Measurements from ENCODE around the gene COA1. TPM values are rescaled to one million over a fixed set of nuclear protein-coding genes. Genes with fewer than 3 reads are reported as not detected.
A peak's percentile ranks its signal among the peaks of the same experiment; 100 is the strongest.
"Not testable (repeated sequence)": the region's sequence is repeated elsewhere in the genome, so short reads cannot be mapped to it uniquely, and the experiment has no call there.

COA1 gene, protein sequence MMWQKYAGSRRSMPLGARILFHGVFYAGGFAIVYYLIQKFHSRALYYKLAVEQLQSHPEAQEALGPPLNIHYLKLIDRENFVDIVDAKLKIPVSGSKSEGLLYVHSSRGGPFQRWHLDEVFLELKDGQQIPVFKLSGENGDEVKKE
- 43.0 TPM for polyA plus RNA-seq (2013, experiment 1 of 2; ENCODE audit: insufficient read length)
- polyA plus RNA-seq (2013, experiment 2 of 2; ENCODE audit: insufficient read length), result 29.6 TPM

DNA sequence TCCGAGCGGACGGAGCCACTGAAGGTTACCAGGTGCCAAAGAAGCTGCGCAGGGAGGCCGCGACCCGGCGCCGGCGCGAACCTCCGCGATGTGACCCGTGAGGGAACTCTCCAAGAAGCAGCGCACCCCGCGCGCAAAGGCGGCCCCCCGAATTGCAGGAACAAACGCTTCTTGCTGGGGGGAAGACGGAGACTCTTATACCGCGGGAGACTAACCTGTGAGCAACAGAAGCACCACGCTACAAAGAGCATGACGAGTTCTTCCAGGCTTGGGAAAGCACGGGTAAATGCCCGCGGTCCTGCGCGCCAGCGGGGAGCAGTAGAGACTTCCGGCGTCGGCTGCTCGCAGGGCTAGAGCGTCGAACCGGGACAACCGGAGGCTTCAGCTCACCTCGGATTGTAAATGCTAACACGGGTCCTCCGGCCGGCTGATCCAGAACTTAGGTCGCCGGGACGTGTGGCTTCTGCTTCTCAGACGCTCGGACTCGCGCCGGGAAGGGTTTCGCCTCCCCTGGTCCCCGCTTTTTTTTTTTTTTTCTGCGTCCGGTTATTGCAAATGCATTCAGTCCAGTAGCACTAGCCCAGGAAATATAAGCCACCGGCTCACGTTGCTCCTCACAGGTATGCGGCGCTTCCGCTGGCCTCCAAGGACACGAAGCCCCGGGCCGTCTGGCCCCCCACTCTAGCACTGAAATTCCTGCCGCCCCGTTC is at the start of gene COA1:
COA1 (minus strand) TSS at position 310 of the 710 bp plus-strand sequence. CDS start 80,909 bp downstream, outside the sequence.
- peak; percentile 89 for DNase-seq

DNA sequence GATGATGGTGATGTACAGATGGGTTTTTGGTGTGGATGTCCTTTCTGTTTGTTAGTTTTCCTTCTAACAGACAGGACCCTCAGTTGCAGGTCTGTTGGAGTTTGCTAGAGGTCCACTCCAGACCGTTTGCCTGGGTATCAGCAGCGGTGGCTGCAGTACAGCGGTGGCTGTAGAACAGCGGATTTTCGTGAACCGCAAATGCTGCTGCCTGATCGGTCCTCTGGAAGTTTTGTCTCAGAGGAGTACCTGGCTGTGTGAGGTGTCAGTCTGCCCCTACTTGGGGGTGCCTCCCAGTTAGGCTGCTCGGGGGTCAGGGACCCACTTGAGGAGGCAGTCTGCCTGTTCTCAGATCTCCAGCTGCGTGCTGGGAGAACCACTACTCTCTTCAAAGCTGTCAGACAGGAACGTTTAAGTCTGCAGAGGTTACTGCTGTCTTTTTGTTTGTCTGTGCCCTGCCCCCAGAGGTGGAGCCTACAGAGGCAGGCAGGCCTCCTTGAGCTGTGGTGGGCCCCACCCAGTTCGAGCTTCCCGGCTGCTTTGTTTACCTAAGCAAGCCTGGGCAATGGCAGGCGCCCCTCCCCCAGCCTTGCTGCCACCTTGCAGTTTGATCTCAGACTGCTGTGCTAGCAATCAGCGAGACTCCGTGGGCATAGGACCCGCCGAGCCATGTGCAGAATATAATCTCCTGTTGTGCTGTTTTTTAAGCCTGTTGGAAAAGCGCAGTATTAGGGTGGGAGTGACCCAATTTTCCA is 49.1 kb upstream of the COA1 start:
- DNase-seq, result not testable (repeated sequence)

DNA sequence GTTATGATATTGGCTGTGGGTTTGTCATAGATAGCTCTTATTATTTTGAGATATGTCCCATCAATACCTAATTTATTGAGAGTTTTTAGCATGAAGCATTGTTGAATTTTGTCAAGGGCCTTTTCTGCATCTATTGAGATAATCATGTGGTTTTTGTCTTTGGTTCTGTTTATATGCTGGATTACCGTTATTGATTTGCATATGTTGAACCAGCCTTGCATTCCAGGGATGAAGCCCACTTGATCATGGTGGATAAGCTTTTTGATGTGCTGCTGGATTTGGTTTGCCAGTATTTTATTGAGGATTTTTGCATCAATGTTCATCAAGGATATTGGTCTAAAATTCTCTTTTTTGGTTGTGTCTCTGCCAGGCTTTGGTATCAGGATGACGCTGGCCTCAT is 45.9 kb upstream of the COA1 start:
- not testable (repeated sequence) for DNase-seq

GRCh38 chr7:43773268-43773667 is 43.9 kb upstream of the COA1 start:
- not testable (repeated sequence) for DNase-seq

GRCh38 chr7:43771573-43771972 is 42.2 kb upstream of the COA1 start:
- DNase-seq, result no peak

DNA sequence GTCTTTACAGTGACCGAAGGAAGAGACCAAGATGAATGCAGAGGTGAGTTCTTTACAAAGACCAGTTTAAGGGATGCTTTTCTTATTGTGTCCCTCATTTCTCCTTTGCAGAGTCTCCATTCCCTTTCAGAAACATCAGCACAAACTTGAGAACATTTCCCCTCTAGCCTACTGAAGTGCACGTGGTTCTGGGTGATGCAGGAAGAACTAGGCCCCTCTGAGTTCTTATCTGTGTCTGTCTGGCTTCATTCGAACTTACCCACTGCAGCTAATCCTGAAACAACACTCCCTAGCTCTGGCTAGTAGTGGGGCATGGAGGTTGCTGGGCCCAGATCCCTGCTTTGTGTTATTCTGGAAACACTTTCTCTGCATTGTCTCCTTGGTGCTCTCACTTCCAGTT is 41.8 kb upstream of the COA1 start:
- DNase-seq, result no peak

DNA sequence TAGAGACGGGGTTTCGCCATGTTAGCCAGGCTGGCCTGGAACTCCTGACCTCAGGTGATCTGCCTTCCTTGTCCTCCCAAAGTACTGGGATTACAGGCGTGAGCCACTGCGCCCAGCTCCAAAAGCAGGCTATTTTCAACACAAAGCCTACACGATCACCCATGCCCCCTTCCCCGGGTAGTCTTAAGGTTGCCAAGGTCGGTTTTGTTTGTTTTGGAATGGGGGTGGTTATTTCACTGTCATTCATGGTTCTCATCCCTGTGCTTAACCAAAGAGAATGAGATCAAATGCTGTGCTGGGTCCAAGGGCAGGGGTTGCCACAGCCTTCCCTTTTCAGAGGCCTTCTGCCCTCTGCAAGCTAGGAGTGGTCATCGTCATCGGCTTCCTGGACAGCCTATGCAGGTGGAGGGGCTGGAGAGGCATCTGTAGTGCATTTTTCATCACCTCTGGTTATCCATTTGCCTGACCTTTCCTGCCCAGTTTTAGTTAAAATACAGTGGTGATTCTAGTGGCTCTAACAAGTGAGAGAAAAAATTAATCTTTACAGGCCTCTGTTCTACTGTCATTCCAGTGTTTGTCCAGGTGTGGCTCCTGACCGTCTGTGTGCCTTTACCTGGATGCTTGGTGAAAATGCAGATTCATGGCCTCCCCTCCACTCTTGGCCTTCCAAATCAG is 40.6 kb upstream of the COA1 start:
- DNase-seq, result no peak

DNA sequence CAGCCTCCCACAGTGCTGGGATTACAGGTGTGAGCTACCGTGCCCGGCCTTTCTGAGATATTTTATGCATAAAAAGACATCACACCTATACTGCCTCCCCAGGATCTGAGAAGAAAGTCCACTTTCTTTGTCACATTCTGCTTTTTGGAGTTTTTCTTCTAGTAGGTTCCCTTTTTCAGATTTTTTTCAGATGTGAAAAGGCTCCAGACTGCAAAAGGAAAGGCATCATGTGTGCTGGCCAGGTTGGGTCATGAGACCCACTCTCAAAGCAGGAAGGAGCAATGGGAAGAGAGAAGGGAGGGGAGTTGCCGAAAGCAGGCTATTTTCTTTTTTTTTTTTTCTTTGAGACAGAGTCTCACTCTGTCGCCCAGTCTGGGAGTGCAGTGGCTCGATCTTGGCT is 40.0 kb upstream of the COA1 start:
- no peak for DNase-seq

DNA sequence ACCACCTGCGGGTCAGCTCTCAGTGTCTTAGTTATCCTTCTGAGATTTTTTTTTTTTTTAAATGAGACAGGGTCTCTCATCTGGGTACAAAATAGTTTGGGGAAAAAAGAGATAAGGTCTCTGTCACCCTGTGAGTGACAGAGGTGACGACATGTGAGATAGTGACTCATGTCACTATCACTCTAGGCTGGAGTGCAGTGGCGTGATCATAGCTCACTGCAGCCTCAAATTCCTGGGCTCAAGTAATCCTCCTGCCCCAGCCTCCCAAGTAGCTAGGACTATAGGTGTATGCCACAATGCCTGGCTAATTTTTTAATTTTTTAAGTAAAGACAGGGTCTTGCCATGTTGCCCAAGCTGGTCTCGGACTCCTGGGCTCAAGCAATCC is 39.6 kb upstream of the COA1 start:
- DNase-seq, result no peak

DNA sequence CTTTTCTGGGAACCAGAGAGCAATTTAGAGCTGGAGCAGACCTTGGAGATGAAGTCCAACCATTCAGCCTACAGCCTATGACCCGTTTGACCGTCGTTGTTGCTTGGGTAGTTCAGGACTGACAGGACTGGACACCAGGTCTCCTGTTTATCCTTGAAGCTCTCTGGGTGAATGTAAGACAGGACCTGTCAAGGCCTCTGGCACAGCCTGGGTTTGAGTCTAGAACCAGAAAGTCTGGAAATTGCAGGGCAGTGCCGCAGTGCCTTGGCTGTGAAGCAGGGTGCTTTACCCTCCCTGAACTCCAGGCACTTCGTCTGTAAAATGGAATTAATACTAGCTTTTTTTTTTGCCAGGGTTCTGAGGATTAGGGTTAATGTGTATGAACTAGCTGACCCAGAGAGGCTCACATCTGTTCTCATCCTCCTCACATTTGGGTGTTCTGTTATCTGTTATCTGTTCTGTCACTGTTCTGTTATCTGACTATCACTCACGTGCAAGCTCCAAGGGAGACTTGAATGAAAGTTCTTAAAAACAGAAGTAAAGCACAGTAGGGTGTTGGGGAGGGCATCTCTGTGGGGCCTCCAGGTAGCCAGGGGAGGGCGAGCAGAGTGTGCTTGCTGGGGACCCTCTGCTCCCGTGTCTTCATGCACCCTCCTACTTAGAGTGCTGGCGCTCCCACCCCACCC is 39.0 kb upstream of the COA1 start:
- no peak for DNase-seq

DNA sequence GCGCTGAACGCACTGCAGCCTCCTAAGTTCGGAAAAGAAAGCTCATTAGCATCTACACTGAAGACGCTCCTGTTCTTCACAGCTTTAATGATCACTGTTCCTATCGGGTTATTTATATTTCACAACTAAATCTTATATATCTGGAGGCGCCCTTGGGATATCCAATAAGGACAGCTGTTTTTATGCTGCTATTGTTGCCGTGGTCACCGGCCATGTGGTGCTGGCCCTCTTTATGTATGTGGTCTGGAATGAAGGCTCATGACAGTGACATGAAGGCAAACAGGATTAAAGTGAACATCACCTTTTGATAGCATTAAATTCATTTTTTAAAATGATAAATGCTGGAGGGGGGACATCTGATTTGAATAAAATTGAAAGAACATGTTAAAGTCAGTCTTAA is 38.0 kb upstream of the COA1 start:
- no peak for DNase-seq

DNA sequence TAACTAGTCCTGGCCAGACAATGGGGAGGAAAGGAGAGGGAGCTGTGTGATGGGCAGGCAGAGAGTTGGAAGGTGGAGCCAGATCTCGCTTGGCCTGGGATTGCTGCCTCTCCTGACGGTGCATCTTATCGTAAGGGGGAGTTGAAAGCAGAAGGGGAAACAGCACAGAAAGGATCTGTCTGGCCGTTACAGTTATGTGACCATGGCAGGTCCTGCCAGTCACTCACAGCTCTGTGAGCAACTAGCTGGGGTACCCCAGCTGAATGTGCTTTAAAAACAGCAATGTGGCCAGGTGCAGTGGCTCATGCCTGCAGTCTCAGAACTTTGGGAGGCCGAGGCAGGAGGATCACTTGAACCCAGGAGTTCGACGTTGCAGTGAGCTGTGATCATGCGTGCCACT is 37.2 kb upstream of the COA1 start:
- DNase-seq, result no peak

- no peak for DNase-seq
Measured at GRCh38 chr7:43764807-43765491, 35.6 kb upstream of the COA1 start.

GRCh38 chr7:43764039-43764761 is 34.9 kb upstream of the COA1 start:
- no peak for DNase-seq

DNA sequence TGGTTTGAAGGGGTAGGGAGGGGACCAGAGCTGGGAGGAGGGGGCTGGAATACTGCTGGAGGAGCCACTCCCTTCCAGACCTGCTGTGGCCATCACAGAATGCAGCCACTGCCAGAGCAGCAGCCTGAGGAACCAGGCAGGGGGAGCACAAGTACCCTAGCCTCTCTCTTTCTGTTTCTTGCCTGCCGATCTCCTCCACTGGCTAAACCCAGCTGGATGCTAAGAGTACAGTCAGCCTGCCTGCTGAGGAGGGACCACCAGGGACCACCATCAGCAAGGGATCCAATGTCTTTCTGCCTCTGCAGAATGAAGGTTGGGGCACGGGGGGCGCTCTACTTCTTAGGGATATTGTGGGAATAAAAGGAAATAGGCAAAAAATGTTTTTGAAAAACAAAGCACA is 33.9 kb upstream of the COA1 start:
- no peak for DNase-seq

- DNase-seq, result no peak
Measured at GRCh38 chr7:43761938-43762692, 32.8 kb upstream of the COA1 start.

- no peak for DNase-seq
Measured at GRCh38 chr7:43761382-43761781, 32.1 kb upstream of the COA1 start.

- no peak for DNase-seq
Measured at GRCh38 chr7:43760861-43761260, 31.5 kb upstream of the COA1 start.

DNA sequence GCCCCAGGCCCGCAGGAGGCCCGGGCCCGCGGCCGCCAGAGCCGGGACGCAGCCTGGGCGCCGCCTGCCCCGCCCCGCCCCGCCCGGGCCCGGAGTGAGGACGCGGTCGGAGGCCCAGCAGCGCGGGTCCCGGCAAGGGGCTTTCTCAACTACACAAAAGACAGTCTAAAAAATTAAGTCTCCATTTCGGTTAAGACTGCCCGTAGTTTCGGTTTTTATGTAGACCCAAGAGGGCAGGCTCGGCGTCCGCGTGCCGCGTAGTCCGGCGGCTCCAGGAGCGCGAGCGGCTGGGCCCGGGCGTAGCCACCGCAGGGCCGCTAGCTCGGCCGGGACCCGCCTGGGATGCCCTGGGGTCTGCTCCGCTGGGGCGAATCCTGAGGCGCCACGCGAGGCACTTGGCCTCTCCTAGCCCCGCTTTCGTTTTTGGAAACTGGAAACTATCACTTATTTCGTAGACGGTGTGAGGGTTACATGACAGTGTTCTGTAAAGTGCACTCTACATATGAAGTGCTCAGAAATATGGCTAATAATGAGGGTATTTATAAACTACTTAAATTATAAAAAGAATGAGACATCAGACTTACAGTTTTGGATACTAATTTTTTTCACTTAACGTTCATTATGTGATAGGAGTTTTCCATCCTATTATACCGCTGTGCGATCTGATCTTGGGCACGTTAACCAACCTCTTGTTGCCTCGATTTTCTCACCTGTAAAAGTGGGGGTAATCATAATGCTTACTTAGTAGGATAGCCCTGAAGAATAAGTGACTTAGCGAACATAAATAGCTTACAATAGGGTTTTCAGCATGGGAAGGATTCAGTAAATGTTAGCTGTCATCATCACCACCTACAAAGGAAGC is 29.7 kb upstream of the COA1 start:
- DNase-seq, result peak; percentile 46

Data from fibroblast of skin of back (primary cell).